ENCODE data around the gene FUT1. TPM values are rescaled to one million over a fixed set of nuclear protein-coding genes. Genes with fewer than 3 reads are reported as not detected.

Gene FUT1
- polyA plus RNA-seq, 1 experiment, result 0.07 TPM

GRCh38 chr19:48705431-48705830 lies 47.0 kb downstream of the FUT1 start:
- no peak overlapping the region for H3K4me3 ChIP-seq (ENCODE audit: low read depth, low read length)
- ChIA-PET CTCF (no interaction called here), POLR2A (no interaction called here)
- peaks cover 9% of the 10 kb centered on the region; the same call in 1 of the 2 replicates for H3K9me3 ChIP-seq (ENCODE audit: control insufficient read depth, insufficient read depth, low read length)
- H3K27ac ChIP-seq (ENCODE audit: low read depth, low read length), result no peak overlapping the region
- no peaks in the 10 kb centered on the region for H3K27me3 ChIP-seq (ENCODE audit: control insufficient read depth, insufficient read depth, low read length)
- no peak for DNase-seq (ENCODE audit: low read depth, low spot score)
- TF ChIP-seq CTCF (IDR thresholded peaks at IDR 0.05; ENCODE audit: low read depth, low read length), result no peak

GRCh38 chr19:48703316-48703715 lies 49.1 kb downstream of the FUT1 start:
- Histone ChIP-seq H3K27me3 (ENCODE audit: control insufficient read depth, insufficient read depth, low read length) (no peaks in the 10 kb centered on the region), H3K4me3 (ENCODE audit: low read depth, low read length) (no peak overlapping the region), H3K9me3 (ENCODE audit: control insufficient read depth, insufficient read depth, low read length) (peaks cover 9% of the 10 kb centered on the region; the same call in 1 of the 2 replicates), H3K27ac (ENCODE audit: low read depth, low read length) (no peak overlapping the region)
- ChIA-PET CTCF (no interaction called here), POLR2A (no interaction called here)
- no peak for TF ChIP-seq CTCF (IDR thresholded peaks at IDR 0.05; ENCODE audit: low read depth, low read length)
- no peak for DNase-seq (ENCODE audit: low read depth, low spot score)

- no peak overlapping the region for H3K27ac ChIP-seq (ENCODE audit: low read depth, low read length)
- ChIA-PET POLR2A (no interaction called here), CTCF (no interaction called here)
- no peak overlapping the region for H3K4me3 ChIP-seq (ENCODE audit: low read depth, low read length)
- no peak for DNase-seq (ENCODE audit: low read depth, low spot score)
- H3K9me3 ChIP-seq (ENCODE audit: control insufficient read depth, insufficient read depth, low read length), result peaks cover 9% of the 10 kb centered on the region; the same call in 1 of the 2 replicates
- TF ChIP-seq CTCF (IDR thresholded peaks at IDR 0.05; ENCODE audit: low read depth, low read length), result no peak
- H3K27me3 ChIP-seq (ENCODE audit: control insufficient read depth, insufficient read depth, low read length), result no peaks in the 10 kb centered on the region
Observed at GRCh38 chr19:48702701-48703100, 49.7 kb downstream of the FUT1 start.

- no peak for DNase-seq (ENCODE audit: low read depth, low spot score)
- no peak for TF ChIP-seq CTCF (IDR thresholded peaks at IDR 0.05; ENCODE audit: low read depth, low read length)
- no peak overlapping the region for H3K4me3 ChIP-seq (ENCODE audit: low read depth, low read length)
- no peak overlapping the region for H3K27ac ChIP-seq (ENCODE audit: low read depth, low read length)
- H3K9me3 ChIP-seq (ENCODE audit: control insufficient read depth, insufficient read depth, low read length), result peaks cover 1% of the 10 kb centered on the region; the same call in 1 of the 2 replicates
- peaks cover 14% of the 10 kb centered on the region for H3K27me3 ChIP-seq (ENCODE audit: control insufficient read depth, insufficient read depth, low read length)
- ChIA-PET POLR2A (interaction anchor here (0.7 kb wide), 1 partner anchor 12 kb away, joined by 5 read pairs; no protein-coding TSS in a partner anchor), CTCF (interaction anchor here (0.8 kb wide), 1 partner anchor 90 kb away, joined by 3 read pairs; no protein-coding TSS in a partner anchor)
Observed at GRCh38 chr19:48698046-48698445, 54.4 kb downstream of the FUT1 start.

Small RNA genes lying within 50 kb of the gene (small RNA-seq; reads per million reads assigned to genes)
- gene RNU6-317P (ENCODE audit: insufficient read length, low read depth), result not detected

Other genes starting within 250 kb of the FUT1 start
- gene LMTK3, start 240.8 kb downstream of the FUT1 start, polyA plus RNA-seq (2011; rRNA removed), result 0.25 TPM in 2 replicates
- 0.12 and 0.20 TPM in 2 replicates for gene SULT2B1, start 200.5 kb downstream of the FUT1 start, polyA plus RNA-seq (2011; rRNA removed)
- not detected in 2 replicates for gene SPACA4, start 145.9 kb downstream of the FUT1 start, polyA plus RNA-seq (2011; rRNA removed)
- not detected in 2 replicates for gene FAM83E, start 137.6 kb downstream of the FUT1 start, polyA plus RNA-seq (2011; rRNA removed)
- gene RPL18, start 133.5 kb downstream of the FUT1 start, polyA plus RNA-seq (2011; rRNA removed), result 1,020 and 1,259 TPM in 2 replicates
- 4.6 and 6.1 TPM in 2 replicates for gene SPHK2, start 133.1 kb downstream of the FUT1 start, polyA plus RNA-seq (2011; rRNA removed)
- gene DBP, start 115.3 kb downstream of the FUT1 start, polyA plus RNA-seq (2011; rRNA removed), result 3.4 and 4.0 TPM in 2 replicates
- gene CA11, start 106.5 kb downstream of the FUT1 start, polyA plus RNA-seq (2011; rRNA removed), result 3.7 and 4.3 TPM in 2 replicates
- gene NTN5, start 79.6 kb downstream of the FUT1 start, polyA plus RNA-seq (2011; rRNA removed), result 0.04 and 0.10 TPM in 2 replicates
- not detected in 2 replicates for gene FUT2, start 56.7 kb downstream of the FUT1 start, polyA plus RNA-seq (2011; rRNA removed)
- gene MAMSTR, start 32.9 kb downstream of the FUT1 start, polyA plus RNA-seq (2011; rRNA removed), result 0.58 and 0.68 TPM in 2 replicates
- gene RASIP1, start 12.0 kb downstream of the FUT1 start, polyA plus RNA-seq (2011; rRNA removed), result 0.32 and 0.61 TPM in 2 replicates
- not detected in 2 replicates for gene IZUMO1, start 5.7 kb downstream of the FUT1 start, polyA plus RNA-seq (2011; rRNA removed)
- not detected in 2 replicates for gene FGF21, start 2.9 kb upstream of the FUT1 start, polyA plus RNA-seq (2011; rRNA removed)
- gene BCAT2, start 58.4 kb upstream of the FUT1 start, polyA plus RNA-seq (2011; rRNA removed), result 23.3 and 31.8 TPM in 2 replicates
- gene HSD17B14, start 83.8 kb upstream of the FUT1 start, polyA plus RNA-seq (2011; rRNA removed), result 2.3 and 3.6 TPM in 2 replicates
- 7.1 and 11.9 TPM in 2 replicates for gene PLEKHA4, start 116.0 kb upstream of the FUT1 start, polyA plus RNA-seq (2011; rRNA removed)
- 36.5 and 37.2 TPM in 2 replicates for gene PPP1R15A, start 119.8 kb upstream of the FUT1 start, polyA plus RNA-seq (2011; rRNA removed)
- gene TULP2, start 146.1 kb upstream of the FUT1 start, polyA plus RNA-seq (2011; rRNA removed), result 0.20 and 0.25 TPM in 2 replicates
- 123 and 130 TPM in 2 replicates for gene NUCB1, start 147.7 kb upstream of the FUT1 start, polyA plus RNA-seq (2011; rRNA removed)
- gene DHDH, start 181.1 kb upstream of the FUT1 start, polyA plus RNA-seq (2011; rRNA removed), result 0.48 and 0.61 TPM in 2 replicates
- gene BAX, start 202.2 kb upstream of the FUT1 start, polyA plus RNA-seq (2011; rRNA removed), result 110 and 147 TPM in 2 replicates
- 3,644 and 5,326 TPM in 2 replicates for gene FTL, start 212.7 kb upstream of the FUT1 start, polyA plus RNA-seq (2011; rRNA removed)
- 19.5 and 24.1 TPM in 2 replicates for gene GYS1, start 240.7 kb upstream of the FUT1 start, polyA plus RNA-seq (2011; rRNA removed)
- 107 and 131 TPM in 2 replicates for gene RUVBL2, start 241.2 kb upstream of the FUT1 start, polyA plus RNA-seq (2011; rRNA removed)